Measurements from ENCODE around the gene IQCE.

The IQCE gene

GRCh38 chr7:2634267-2635145 is 75.7 kb downstream of the IQCE start:
- DNase-seq (ENCODE audit: low spot score): no peak

- no peak for DNase-seq (ENCODE audit: low spot score)
Measured at GRCh38 chr7:2635148-2635668, 76.4 kb downstream of the IQCE start.

GRCh38 chr7:2635810-2636701 is 77.3 kb downstream of the IQCE start:
- DNase-seq (ENCODE audit: low spot score): no peak

- no peak for DNase-seq (ENCODE audit: low spot score)
Measured at GRCh38 chr7:2637066-2637471, 78.3 kb downstream of the IQCE start.

GRCh38 chr7:2637505-2638223 is 78.9 kb downstream of the IQCE start:
- no peak for DNase-seq (ENCODE audit: low spot score)

GRCh38 chr7:2638224-2638991 is 79.6 kb downstream of the IQCE start:
- no peak for DNase-seq (ENCODE audit: low spot score)

- no peak for DNase-seq (ENCODE audit: low spot score)
Measured at GRCh38 chr7:2639181-2639681, 80.5 kb downstream of the IQCE start.

- DNase-seq (ENCODE audit: low spot score): no peak
Measured at GRCh38 chr7:2639695-2640481, 81.1 kb downstream of the IQCE start.

GRCh38 chr7:2640482-2640830 is 81.7 kb downstream of the IQCE start:
- DNase-seq (ENCODE audit: low spot score): no peak

- no peak for DNase-seq (ENCODE audit: low spot score)
Measured at GRCh38 chr7:2640846-2641316, 82.1 kb downstream of the IQCE start.

- DNase-seq (ENCODE audit: low spot score): no peak
Measured at GRCh38 chr7:2641406-2642393, 82.9 kb downstream of the IQCE start.

GRCh38 chr7:2643386-2644219 is 84.8 kb downstream of the IQCE start:
- no peak for DNase-seq (ENCODE audit: low spot score)

GRCh38 chr7:2644220-2644561 is 85.4 kb downstream of the IQCE start:
- no peak for DNase-seq (ENCODE audit: low spot score)

- DNase-seq (ENCODE audit: low spot score): no peak
Measured at GRCh38 chr7:2644562-2645273, 85.9 kb downstream of the IQCE start.

GRCh38 chr7:2645274-2645868 is 86.6 kb downstream of the IQCE start:
- DNase-seq (ENCODE audit: low spot score): no peak

- no peak for DNase-seq (ENCODE audit: low spot score)
Measured at GRCh38 chr7:2646336-2646679, 87.5 kb downstream of the IQCE start.

Data from COLO829 (cell line).